SK-N-SH (cell line): ENCODE measurements around the gene TBXAS1. TPM values are rescaled to one million over a fixed set of nuclear protein-coding genes. Genes with fewer than 3 reads are reported as not detected.

Experiments
- CTCF ChIA-PET: fragments of 300-600, 350-600 bp; formaldehyde crosslinking; extraction: SDS; loops from one replicate; lab custom pipeline; 2021; lab: Yijun Ruan, JAX
- POLR2A ChIA-PET: fragments of 350-600 bp; sonication (Branson Sonifier 250); formaldehyde crosslinking; extraction: SDS; loops from one replicate; lab custom pipeline; 2020; ENCODE audit warnings: antibody characterized with exemption, inconsistent platforms; lab: Yijun Ruan, JAX
- DNase-seq: peaks from one replicate; pipeline ENCODE4 v3.0.0; 2012
- H2AFZ ChIP-seq: fragments of 200-600 bp; sonication (generic); 2 replicates; pipeline ENCODE4 v1.8.1; 2016; ENCODE audit warnings: antibody characterized with exemption, mild to moderate bottlenecking, low read depth
- H3F3A ChIP-seq: fragments of 200-600 bp; sonication (generic); replicated peaks from 2 replicates; pipeline ENCODE3; 2016; ENCODE audit warnings: antibody characterized with exemption, mild to moderate bottlenecking; ENCODE audit not compliant: insufficient read depth
- H3K27ac ChIP-seq, 2 experiments: fragments of 200-500 bp in 1 of 2; fragments of 200-600 bp in 1 of 2; sonication (Bioruptor generic) in 1 of 2; sonication (generic), shearing (Covaris generic) in 1 of 2; 2 replicates each; pipeline versions ENCODE4 v1.5.1 to v1.6.1; 2014 to 2016; ENCODE audit warnings: low read depth in 2 of 2, inconsistent platforms in 1 of 2, low read length in 1 of 2, mild to moderate bottlenecking in 1 of 2, mixed read lengths in 1 of 2
- H3K27me3 ChIP-seq: fragments of 200-600 bp; sonication (generic), shearing (Covaris generic); 2 replicates; pipeline ENCODE4 v1.6.1; 2016; ENCODE audit warnings: mixed run types; ENCODE audit not compliant: insufficient read depth
- H3K36me3 ChIP-seq, 2 experiments: fragments of 200-500 bp in 1 of 2; fragments of 200-600 bp in 1 of 2; sonication (Bioruptor generic) in 1 of 2; sonication (generic) in 1 of 2; replicated peaks in 1 of 2; 2 replicates each; pipeline versions ENCODE3 to v1.5.1; 2014 to 2016; ENCODE audit warnings: low read length in 1 of 2, mild to moderate bottlenecking in 1 of 2; ENCODE audit not compliant: insufficient read depth in 2 of 2, control insufficient read depth in 1 of 2
- H3K4me1 ChIP-seq, 2 experiments: fragments of 200-500 bp in 1 of 2; fragments of 200-600 bp in 1 of 2; sonication (Bioruptor generic) in 1 of 2; sonication (generic), shearing (Covaris generic) in 1 of 2; 2 replicates each; pipeline versions ENCODE4 v1.5.1 to v1.6.1; 2014 to 2016; ENCODE audit warnings: low read depth in 1 of 2, low read length in 1 of 2, mixed run types in 1 of 2; ENCODE audit not compliant: insufficient read depth in 2 of 2, control insufficient read depth in 1 of 2
- H3K4me2 ChIP-seq: fragments of 200-600 bp; sonication (generic), shearing (Covaris generic); 2 replicates; pipeline ENCODE4 v1.6.1; 2017; ENCODE audit warnings: mixed run types
- H3K4me3 ChIP-seq, 2 experiments: fragments of 200-500 bp in 1 of 2; fragments of 200-600 bp in 1 of 2; sonication (Bioruptor generic) in 1 of 2; sonication (generic), shearing (Covaris generic) in 1 of 2; 2 replicates each; pipeline versions ENCODE4 v1.5.1 to v1.8.1; 2014 to 2016; ENCODE audit warnings: low read depth in 2 of 2, inconsistent platforms in 1 of 2, low read length in 1 of 2, mild to moderate bottlenecking in 1 of 2, mixed read lengths in 1 of 2, moderate library complexity in 1 of 2
- H3K79me2 ChIP-seq: fragments of 200-600 bp; sonication (generic); 2 replicates; pipeline ENCODE4 v1.8.1; 2017; ENCODE audit warnings: mild to moderate bottlenecking; ENCODE audit not compliant: insufficient read depth
- H3K9ac ChIP-seq: fragments of 200-600 bp; sonication (generic); 2 replicates; pipeline ENCODE4 v1.6.1; 2017; ENCODE audit warnings: mixed run types
- H3K9me2 ChIP-seq: fragments of 200-600 bp; sonication (generic); 2 replicates; pipeline ENCODE4 v1.6.1; 2017; ENCODE audit warnings: mixed run types
- H3K9me3 ChIP-seq: fragments of 200-600 bp; sonication (generic); 2 replicates; pipeline ENCODE4 v1.6.1; 2017; ENCODE audit warnings: mixed run types, mild to moderate bottlenecking, moderate library complexity
- H4K20me1 ChIP-seq: fragments of 200-600 bp; sonication (generic); 2 replicates; pipeline ENCODE4 v1.6.1; 2017; ENCODE audit warnings: mild to moderate bottlenecking, mixed run types; ENCODE audit not compliant: insufficient read depth
- CTCF ChIP-seq: fragments of 200-600 bp; sonication (generic); IDR thresholded peaks from 2 replicates; pipeline ENCODE4 v1.6.1; 2017; ENCODE audit warnings: antibody characterized with exemption, mild to moderate bottlenecking, moderate library complexity
- ELF1 ChIP-seq: IDR thresholded peaks from 2 replicates; pipeline ENCODE4 v1.4.0; 2012
- EP300 ChIP-seq, 2 experiments: IDR thresholded peaks; 2 replicates each; pipeline versions ENCODE4 v1.4.0 to v1.6.1; 2012; ENCODE audit warnings: borderline replicate concordance in 1 of 2, low read depth in 1 of 2, low read length in 1 of 2
- EZH2phosphoT487 ChIP-seq: fragments of 200-600 bp; sonication (generic); IDR thresholded peaks from 2 replicates; pipeline ENCODE4 v1.6.1; 2017; ENCODE audit warnings: low read depth, mixed run types, mild to moderate bottlenecking, antibody characterized with exemption, moderate library complexity, borderline replicate concordance
- GATA2 ChIP-seq: sonication (generic); formaldehyde crosslinking; IDR thresholded peaks from 2 replicates; pipeline ENCODE4 v1.5.0; 2020; ENCODE audit warnings: mild to moderate bottlenecking, missing genetic modification reagents
- MXI1 ChIP-seq: IDR thresholded peaks from 2 replicates; pipeline ENCODE4 v1.6.1; 2012; ENCODE audit warnings: mild to moderate bottlenecking, low read depth, low read length, improper control_type of control experiment
- NFIC ChIP-seq: IDR thresholded peaks from 2 replicates; pipeline ENCODE4 v1.4.0; 2012; ENCODE audit warnings: borderline replicate concordance
- NRF1 ChIP-seq: IDR thresholded peaks from 2 replicates; pipeline ENCODE4 v1.6.1; 2012; ENCODE audit warnings: low read depth, mild to moderate bottlenecking, low read length
- RAD21 ChIP-seq: IDR thresholded peaks from 2 replicates; pipeline ENCODE4 v1.6.1; 2012; ENCODE audit warnings: mild to moderate bottlenecking, low read length
- RCOR1 ChIP-seq: fragments of 150-350 bp; IDR thresholded peaks from 2 replicates; pipeline ENCODE4 v1.6.1; 2017; ENCODE audit warnings: antibody characterized with exemption, low read length
- REST ChIP-seq: IDR thresholded peaks from 2 replicates; pipeline ENCODE4 v1.6.1; 2012; ENCODE audit warnings: mild to moderate bottlenecking, low read depth, low read length, moderate library complexity
- RFX5 ChIP-seq: IDR thresholded peaks from 2 replicates; pipeline ENCODE4 v1.6.1; 2012; ENCODE audit warnings: mild to moderate bottlenecking, improper control_type of control experiment, low read length
- RXRA ChIP-seq: IDR thresholded peaks from 2 replicates; pipeline ENCODE4 v1.4.0; 2012; ENCODE audit warnings: low read depth, mild to moderate bottlenecking, borderline replicate concordance
- WGBS: methylation state at CpG from one replicate; pipeline ENCODE4 v1.1.6; 2017; ENCODE audit warnings: low lambda C conversion rate; 5-methylcytosine and 5-hydroxymethylcytosine counted together
- polyA plus RNA-seq, 3 experiments: library from polyadenylated mRNA; depleted of rRNA; stranded (reverse); fragments of >200 nt; gene quantifications; 2 replicates each; pipeline ENCODE4 v1.2.3, GENCODE V29; 2012
- TF ChIP-seq, protein P1 (sequence below): IDR thresholded peaks from 2 replicates; pipeline ENCODE4 v1.4.0; 2012; ENCODE audit warnings: low read depth, borderline replicate concordance
- TF ChIP-seq, protein P2 (sequence below): IDR thresholded peaks from 2 replicates; pipeline ENCODE4 v1.4.0; 2012; ENCODE audit warnings: low read depth
- TF ChIP-seq, protein P3 (sequence below): fragments of 150-350 bp; IDR thresholded peaks from 2 replicates; pipeline ENCODE4 v1.6.1; 2016; ENCODE audit warnings: mild to moderate bottlenecking, low read depth, low read length

The TBXAS1 gene
- polyA plus RNA-seq, 1 of the 3 experiments (the other 2 are of a cell fraction) = 4.4 TPM

DNA sequence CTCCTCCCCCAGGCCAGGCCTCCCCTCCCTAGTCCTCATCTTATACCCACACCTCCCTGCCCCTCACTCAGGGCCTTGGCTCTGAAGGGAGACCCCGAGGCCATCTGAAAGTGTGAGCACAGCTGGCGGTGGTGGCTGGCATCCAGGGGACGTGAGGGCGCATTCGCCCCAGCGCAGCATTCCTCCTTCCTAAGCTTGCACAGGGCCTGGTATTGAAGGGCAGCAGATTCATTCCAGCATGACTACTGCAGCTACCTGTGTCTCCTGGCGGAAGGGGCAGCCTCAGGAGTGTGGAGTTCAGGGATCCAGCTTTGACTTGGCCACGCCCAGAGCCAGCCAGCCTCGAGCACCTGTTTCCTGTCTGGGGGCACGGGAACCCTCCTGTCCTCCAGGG lies 161.1 kb downstream of the TBXAS1 start (continued):
- TF ChIP-seq, protein P1, sequence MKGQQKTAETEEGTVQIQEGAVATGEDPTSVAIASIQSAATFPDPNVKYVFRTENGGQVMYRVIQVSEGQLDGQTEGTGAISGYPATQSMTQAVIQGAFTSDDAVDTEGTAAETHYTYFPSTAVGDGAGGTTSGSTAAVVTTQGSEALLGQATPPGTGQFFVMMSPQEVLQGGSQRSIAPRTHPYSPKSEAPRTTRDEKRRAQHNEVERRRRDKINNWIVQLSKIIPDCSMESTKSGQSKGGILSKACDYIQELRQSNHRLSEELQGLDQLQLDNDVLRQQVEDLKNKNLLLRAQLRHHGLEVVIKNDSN = no peak
- TF ChIP-seq, protein P2, sequence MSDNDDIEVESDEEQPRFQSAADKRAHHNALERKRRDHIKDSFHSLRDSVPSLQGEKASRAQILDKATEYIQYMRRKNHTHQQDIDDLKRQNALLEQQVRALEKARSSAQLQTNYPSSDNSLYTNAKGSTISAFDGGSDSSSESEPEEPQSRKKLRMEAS = no peak
- TF ChIP-seq EP300 (IDR thresholded peaks at IDR 0.05; ENCODE audit: borderline replicate concordance in 1 of 2, low read depth in 1 of 2, low read length in 1 of 2) = no peak
- TF ChIP-seq, all 33 proteins: peak for 0

DNA sequence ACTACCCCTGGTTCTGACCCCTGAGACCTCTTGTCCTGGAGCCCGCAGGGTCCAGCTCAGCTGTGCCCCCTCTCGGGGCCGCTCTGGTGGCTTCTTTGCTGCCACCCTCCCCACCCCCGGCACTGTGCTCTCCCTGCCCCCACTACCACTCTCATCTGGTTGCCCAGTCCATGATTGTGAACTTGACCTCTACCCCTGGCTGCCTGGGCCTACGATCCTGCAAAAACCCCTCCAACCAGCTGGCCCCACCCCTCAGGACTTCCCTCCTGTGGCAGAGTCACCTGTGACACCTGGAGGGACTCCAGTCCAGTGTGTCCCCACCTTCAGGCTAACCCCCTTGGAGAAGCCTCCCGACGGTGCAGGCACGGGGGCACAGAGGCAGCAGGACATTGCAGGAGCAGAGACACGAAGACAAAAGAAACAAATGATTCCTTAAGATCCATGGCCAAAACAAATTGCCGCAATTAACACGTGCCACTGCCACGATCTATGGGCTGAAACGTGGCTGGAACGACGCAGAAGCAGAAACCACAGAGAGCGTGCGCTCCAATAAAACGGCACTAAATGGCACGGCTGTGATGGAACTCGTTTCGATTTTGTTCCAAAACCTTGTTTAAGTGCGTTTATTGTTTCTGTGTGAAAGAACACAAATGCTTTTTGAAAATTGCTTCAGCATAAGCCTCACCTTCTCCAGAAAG lies 161.7 kb downstream of the TBXAS1 start:
- H2AFZ ChIP-seq = no peak overlapping the region
- DNase-seq = no peak
- H3K27ac ChIP-seq = no peak overlapping the region
- H3K4me3 ChIP-seq = no peak overlapping the region
- ChIA-PET POLR2A (no interaction called here), CTCF (interaction anchor here (1.2 to 6.4 kb wide), 3 partner anchors 13 to 389 kb away, joined by 3 to 55 read pairs (median 9); no protein-coding TSS in a partner anchor)
- no peaks in the 10 kb centered on the region for H3K36me3 ChIP-seq
- H3K4me2 ChIP-seq = no peak overlapping the region
- no peaks in the 10 kb centered on the region for H3K27me3 ChIP-seq
- H3F3A ChIP-seq = no peaks in the 10 kb centered on the region
- no peaks in the 10 kb centered on the region for H4K20me1 ChIP-seq
- no peaks in the 10 kb centered on the region for H3K9me2 ChIP-seq
- H3K9ac ChIP-seq = no peak overlapping the region
- H3K4me1 ChIP-seq = peaks cover 0 to 9% of the 10 kb centered on the region in 2 experiments; a peak in 1 of 4 replicates
- 93% methylated on average over 22 of the region's 22 CpGs for WGBS
- H3K9me3 ChIP-seq = no peaks in the 10 kb centered on the region
- no peaks in the 10 kb centered on the region for H3K79me2 ChIP-seq
- TF ChIP-seq CTCF (no peak), RCOR1 (no peak)

GRCh38 chr7:139991269-139991666 lies 162.2 kb downstream of the TBXAS1 start:
- no peak overlapping the region for H3K9ac ChIP-seq
- ChIA-PET POLR2A (no interaction called here), CTCF (interaction anchor here (0.9 to 6.4 kb wide), 5 partner anchors 11 to 345 kb away, joined by 3 to 55 read pairs (median 27); no protein-coding TSS in a partner anchor)
- no peaks in the 10 kb centered on the region for H3F3A ChIP-seq
- no peaks in the 10 kb centered on the region for H3K36me3 ChIP-seq
- no peak overlapping the region for H3K4me2 ChIP-seq
- no peaks in the 10 kb centered on the region for H4K20me1 ChIP-seq
- H3K79me2 ChIP-seq = no peaks in the 10 kb centered on the region
- no peaks in the 10 kb centered on the region for H3K27me3 ChIP-seq
- no peak overlapping the region for H2AFZ ChIP-seq
- peaks cover 0 to 9% of the 10 kb centered on the region in 2 experiments; a peak in 1 of 4 replicates for H3K4me1 ChIP-seq
- H3K9me2 ChIP-seq = no peaks in the 10 kb centered on the region
- no peak overlapping the region for H3K4me3 ChIP-seq
- no peak overlapping the region for H3K27ac ChIP-seq
- H3K9me3 ChIP-seq = no peaks in the 10 kb centered on the region
- WGBS = 59% methylated on average over 5 of the region's 5 CpGs
- DNase-seq = no peak
- no peak for TF ChIP-seq RAD21
- TF ChIP-seq, protein P3, sequence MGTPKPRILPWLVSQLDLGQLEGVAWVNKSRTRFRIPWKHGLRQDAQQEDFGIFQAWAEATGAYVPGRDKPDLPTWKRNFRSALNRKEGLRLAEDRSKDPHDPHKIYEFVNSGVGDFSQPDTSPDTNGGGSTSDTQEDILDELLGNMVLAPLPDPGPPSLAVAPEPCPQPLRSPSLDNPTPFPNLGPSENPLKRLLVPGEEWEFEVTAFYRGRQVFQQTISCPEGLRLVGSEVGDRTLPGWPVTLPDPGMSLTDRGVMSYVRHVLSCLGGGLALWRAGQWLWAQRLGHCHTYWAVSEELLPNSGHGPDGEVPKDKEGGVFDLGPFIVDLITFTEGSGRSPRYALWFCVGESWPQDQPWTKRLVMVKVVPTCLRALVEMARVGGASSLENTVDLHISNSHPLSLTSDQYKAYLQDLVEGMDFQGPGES = no peak
- no peak for TF ChIP-seq RXRA
- TF ChIP-seq GATA2 (CRISPR knock-in tag) = no peak
- TF ChIP-seq MXI1 = no peak
- TF ChIP-seq, protein P2 = no peak
- TF ChIP-seq NRF1 = no peak
- TF ChIP-seq REST = no peak
- no peak for TF ChIP-seq ELF1
- no peak for TF ChIP-seq NFIC
- TF ChIP-seq EZH2phosphoT487 = no peak
- no peak for TF ChIP-seq RFX5
